IMR-90 (cell line): ENCODE measurements around the gene CDH7.

Source experiments
- TF ChIP-seq, protein P1 (sequence below): fragments of 150-350 bp; IDR thresholded peaks from 2 replicates; pipeline ENCODE4 v1.6.1; 2016; ENCODE audit warnings: low read depth, mild to moderate bottlenecking, low read length, moderate library complexity, borderline replicate concordance
- TF ChIP-seq, protein P2 (sequence below): conservative IDR thresholded peaks from 2 replicates; pipeline ENCODE4 v1.5.1; 2012; ENCODE audit warnings: mild to moderate bottlenecking, low read depth, low read length, improper control_type of control experiment

DNA sequence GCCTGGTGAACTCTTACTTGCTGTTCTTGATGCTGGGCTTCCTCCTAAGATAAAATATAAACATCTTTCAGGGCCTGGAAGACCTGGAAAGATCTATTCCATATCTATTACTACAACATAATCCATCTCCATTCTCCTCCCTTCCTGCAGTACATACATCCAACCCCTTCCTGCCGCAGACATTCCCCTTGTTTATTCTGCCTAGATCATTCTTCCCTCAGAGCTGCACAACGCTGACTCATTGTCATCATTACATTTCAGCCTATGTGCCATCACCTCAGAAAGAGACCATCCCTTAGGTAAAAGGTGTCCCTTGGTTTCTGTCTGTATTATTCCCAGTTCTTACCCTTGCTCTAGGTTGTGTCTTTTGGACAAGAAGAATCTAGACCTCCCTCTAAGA, 2.5 kb upstream of the CDH7 start:
- TF ChIP-seq, protein P1, sequence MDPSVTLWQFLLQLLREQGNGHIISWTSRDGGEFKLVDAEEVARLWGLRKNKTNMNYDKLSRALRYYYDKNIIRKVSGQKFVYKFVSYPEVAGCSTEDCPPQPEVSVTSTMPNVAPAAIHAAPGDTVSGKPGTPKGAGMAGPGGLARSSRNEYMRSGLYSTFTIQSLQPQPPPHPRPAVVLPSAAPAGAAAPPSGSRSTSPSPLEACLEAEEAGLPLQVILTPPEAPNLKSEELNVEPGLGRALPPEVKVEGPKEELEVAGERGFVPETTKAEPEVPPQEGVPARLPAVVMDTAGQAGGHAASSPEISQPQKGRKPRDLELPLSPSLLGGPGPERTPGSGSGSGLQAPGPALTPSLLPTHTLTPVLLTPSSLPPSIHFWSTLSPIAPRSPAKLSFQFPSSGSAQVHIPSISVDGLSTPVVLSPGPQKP: no peak
- TF ChIP-seq, protein P2, sequence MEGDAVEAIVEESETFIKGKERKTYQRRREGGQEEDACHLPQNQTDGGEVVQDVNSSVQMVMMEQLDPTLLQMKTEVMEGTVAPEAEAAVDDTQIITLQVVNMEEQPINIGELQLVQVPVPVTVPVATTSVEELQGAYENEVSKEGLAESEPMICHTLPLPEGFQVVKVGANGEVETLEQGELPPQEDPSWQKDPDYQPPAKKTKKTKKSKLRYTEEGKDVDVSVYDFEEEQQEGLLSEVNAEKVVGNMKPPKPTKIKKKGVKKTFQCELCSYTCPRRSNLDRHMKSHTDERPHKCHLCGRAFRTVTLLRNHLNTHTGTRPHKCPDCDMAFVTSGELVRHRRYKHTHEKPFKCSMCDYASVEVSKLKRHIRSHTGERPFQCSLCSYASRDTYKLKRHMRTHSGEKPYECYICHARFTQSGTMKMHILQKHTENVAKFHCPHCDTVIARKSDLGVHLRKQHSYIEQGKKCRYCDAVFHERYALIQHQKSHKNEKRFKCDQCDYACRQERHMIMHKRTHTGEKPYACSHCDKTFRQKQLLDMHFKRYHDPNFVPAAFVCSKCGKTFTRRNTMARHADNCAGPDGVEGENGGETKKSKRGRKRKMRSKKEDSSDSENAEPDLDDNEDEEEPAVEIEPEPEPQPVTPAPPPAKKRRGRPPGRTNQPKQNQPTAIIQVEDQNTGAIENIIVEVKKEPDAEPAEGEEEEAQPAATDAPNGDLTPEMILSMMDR: no peak
